ENCODE results near the gene CTSZ.

DNA sequence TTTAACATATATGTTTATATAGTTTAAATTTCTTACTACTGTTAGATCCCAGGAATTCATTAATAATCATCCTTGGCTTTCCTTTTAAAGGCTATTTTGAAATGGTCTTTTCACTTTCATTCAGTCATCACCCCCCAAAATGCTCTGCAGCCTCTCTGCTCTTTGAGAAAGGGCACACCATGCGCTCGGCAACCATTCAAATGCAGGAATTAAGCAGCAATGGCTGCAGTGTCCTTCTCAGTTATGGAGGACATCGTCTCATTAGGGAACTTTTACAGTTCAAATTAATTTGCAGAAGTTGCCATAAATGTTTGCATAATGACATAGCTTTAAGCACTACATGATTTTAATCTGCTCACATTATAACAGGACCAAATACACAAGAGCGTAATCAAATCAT lies 18.5 kb upstream of the CTSZ start:
- TF ChIP-seq, protein P1, sequence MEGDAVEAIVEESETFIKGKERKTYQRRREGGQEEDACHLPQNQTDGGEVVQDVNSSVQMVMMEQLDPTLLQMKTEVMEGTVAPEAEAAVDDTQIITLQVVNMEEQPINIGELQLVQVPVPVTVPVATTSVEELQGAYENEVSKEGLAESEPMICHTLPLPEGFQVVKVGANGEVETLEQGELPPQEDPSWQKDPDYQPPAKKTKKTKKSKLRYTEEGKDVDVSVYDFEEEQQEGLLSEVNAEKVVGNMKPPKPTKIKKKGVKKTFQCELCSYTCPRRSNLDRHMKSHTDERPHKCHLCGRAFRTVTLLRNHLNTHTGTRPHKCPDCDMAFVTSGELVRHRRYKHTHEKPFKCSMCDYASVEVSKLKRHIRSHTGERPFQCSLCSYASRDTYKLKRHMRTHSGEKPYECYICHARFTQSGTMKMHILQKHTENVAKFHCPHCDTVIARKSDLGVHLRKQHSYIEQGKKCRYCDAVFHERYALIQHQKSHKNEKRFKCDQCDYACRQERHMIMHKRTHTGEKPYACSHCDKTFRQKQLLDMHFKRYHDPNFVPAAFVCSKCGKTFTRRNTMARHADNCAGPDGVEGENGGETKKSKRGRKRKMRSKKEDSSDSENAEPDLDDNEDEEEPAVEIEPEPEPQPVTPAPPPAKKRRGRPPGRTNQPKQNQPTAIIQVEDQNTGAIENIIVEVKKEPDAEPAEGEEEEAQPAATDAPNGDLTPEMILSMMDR (IDR thresholded peaks at IDR 0.05), result no peak
- TF ChIP-seq POLR2AphosphoS5 (IDR thresholded peaks at IDR 0.05) (no peak), POLR2A (IDR thresholded peaks at IDR 0.05) (no peak)
